SK-N-SH (cell line): ENCODE measurements around the gene DNAJC5.

Experiments used
- EP300 ChIP-seq, 2 experiments: IDR thresholded peaks; 2 replicates each; pipeline versions ENCODE4 v1.4.0 to v1.6.1; 2012; ENCODE audit warnings: borderline replicate concordance in 1 of 2, low read depth in 1 of 2, low read length in 1 of 2
- EZH2phosphoT487 ChIP-seq: fragments of 200-600 bp; sonication (generic); IDR thresholded peaks from 2 replicates; pipeline ENCODE4 v1.6.1; 2017; ENCODE audit warnings: low read depth, mixed run types, mild to moderate bottlenecking, antibody characterized with exemption, moderate library complexity, borderline replicate concordance
- GABPA ChIP-seq: IDR thresholded peaks from 2 replicates; pipeline ENCODE4 v1.4.0; 2012; ENCODE audit warnings: low read depth, mild to moderate bottlenecking
- JUND ChIP-seq: IDR thresholded peaks from 2 replicates; pipeline ENCODE4 v1.4.0; 2012
- NFIC ChIP-seq: IDR thresholded peaks from 2 replicates; pipeline ENCODE4 v1.4.0; 2012; ENCODE audit warnings: borderline replicate concordance
- POLR2AphosphoS5 ChIP-seq: IDR thresholded peaks from 2 replicates; pipeline ENCODE4 v1.6.1; 2012; ENCODE audit warnings: low read depth, low read length
- RAD21 ChIP-seq: IDR thresholded peaks from 2 replicates; pipeline ENCODE4 v1.6.1; 2012; ENCODE audit warnings: mild to moderate bottlenecking, low read length
- REST ChIP-seq: IDR thresholded peaks from 2 replicates; pipeline ENCODE4 v1.6.1; 2012; ENCODE audit warnings: mild to moderate bottlenecking, low read depth, low read length, moderate library complexity
- SIN3A ChIP-seq: IDR thresholded peaks from 2 replicates; pipeline ENCODE4 v1.6.1; 2012; ENCODE audit warnings: low read depth, mild to moderate bottlenecking, low read length, moderate library complexity, borderline replicate concordance
- TAF1 ChIP-seq: IDR thresholded peaks from 2 replicates; pipeline ENCODE4 v1.6.1; 2012; ENCODE audit warnings: low read depth, mild to moderate bottlenecking, low read length, moderate library complexity, borderline replicate concordance
- TCF12 ChIP-seq: IDR thresholded peaks from 2 replicates; pipeline ENCODE4 v1.4.0; 2012
- USF2 ChIP-seq: fragments of 150-350 bp; IDR thresholded peaks from 2 replicates; pipeline ENCODE4 v1.6.1; 2017; ENCODE audit warnings: antibody characterized with exemption, low read length, low read depth, borderline replicate concordance
- TF ChIP-seq, protein P1 (sequence below): fragments of 200-600 bp; sonication (generic); IDR thresholded peaks from 2 replicates; pipeline ENCODE4 v1.6.1; 2017; ENCODE audit warnings: antibody characterized with exemption, mild to moderate bottlenecking, moderate library complexity
- TF ChIP-seq, protein P2 (sequence below): IDR thresholded peaks from 2 replicates; pipeline ENCODE4 v1.4.0; 2012; ENCODE audit warnings: low read depth

DNA sequence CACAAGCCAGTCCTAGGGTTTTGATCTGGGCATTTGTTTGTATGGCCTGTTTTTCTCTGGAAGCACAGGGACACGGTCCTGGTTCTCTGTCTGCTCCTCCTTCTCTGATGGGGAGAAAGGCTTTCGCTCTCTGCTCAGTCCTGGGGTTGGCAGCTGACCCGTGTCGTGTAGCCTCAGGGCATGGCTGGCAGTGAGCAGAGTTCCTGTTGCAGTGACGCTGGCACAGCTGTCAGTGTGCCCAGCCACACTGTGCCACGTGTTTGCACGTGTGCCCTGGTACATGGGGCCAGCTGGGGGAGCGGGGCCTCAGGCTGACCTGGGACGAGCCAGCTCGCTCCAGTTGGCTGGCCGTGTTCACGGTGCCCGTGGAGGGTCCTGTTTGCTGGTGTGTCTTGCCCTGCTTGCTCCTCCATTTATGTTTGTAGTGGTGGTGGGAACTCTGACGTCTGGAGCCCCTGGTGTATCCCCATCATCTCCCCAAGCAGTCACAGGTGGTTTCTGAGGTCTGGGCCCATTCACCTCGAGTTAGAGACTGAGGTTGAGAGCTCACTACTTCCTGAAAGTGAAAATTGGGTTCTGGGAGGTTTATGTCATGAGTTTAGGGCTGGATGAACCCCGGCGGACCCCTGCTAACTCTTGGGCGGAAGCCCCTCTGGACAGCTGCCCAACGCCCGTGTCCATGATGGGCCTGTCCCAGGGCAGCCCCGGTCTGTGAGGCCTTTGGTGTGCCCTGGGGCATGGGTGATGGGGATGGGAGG lies 10.2 kb upstream of the DNAJC5 start:
- TF ChIP-seq, protein P1, sequence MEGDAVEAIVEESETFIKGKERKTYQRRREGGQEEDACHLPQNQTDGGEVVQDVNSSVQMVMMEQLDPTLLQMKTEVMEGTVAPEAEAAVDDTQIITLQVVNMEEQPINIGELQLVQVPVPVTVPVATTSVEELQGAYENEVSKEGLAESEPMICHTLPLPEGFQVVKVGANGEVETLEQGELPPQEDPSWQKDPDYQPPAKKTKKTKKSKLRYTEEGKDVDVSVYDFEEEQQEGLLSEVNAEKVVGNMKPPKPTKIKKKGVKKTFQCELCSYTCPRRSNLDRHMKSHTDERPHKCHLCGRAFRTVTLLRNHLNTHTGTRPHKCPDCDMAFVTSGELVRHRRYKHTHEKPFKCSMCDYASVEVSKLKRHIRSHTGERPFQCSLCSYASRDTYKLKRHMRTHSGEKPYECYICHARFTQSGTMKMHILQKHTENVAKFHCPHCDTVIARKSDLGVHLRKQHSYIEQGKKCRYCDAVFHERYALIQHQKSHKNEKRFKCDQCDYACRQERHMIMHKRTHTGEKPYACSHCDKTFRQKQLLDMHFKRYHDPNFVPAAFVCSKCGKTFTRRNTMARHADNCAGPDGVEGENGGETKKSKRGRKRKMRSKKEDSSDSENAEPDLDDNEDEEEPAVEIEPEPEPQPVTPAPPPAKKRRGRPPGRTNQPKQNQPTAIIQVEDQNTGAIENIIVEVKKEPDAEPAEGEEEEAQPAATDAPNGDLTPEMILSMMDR = no peak
- no peak for TF ChIP-seq JUND
- no peak for TF ChIP-seq TCF12
- TF ChIP-seq REST = no peak
- TF ChIP-seq POLR2AphosphoS5 = no peak
- TF ChIP-seq, protein P2, sequence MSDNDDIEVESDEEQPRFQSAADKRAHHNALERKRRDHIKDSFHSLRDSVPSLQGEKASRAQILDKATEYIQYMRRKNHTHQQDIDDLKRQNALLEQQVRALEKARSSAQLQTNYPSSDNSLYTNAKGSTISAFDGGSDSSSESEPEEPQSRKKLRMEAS = no peak
- TF ChIP-seq USF2 = no peak
- no peak for TF ChIP-seq EP300 (IDR thresholded peaks at IDR 0.05; ENCODE audit: borderline replicate concordance in 1 of 2, low read depth in 1 of 2, low read length in 1 of 2)
- TF ChIP-seq RAD21 = no peak
- TF ChIP-seq TAF1 = no peak
- TF ChIP-seq NFIC = no peak
- TF ChIP-seq EZH2phosphoT487 = no peak
- no peak for TF ChIP-seq GABPA
- TF ChIP-seq SIN3A = no peak
